Measurements from ENCODE around the gene PEAK1.

Gene PEAK1

DNA sequence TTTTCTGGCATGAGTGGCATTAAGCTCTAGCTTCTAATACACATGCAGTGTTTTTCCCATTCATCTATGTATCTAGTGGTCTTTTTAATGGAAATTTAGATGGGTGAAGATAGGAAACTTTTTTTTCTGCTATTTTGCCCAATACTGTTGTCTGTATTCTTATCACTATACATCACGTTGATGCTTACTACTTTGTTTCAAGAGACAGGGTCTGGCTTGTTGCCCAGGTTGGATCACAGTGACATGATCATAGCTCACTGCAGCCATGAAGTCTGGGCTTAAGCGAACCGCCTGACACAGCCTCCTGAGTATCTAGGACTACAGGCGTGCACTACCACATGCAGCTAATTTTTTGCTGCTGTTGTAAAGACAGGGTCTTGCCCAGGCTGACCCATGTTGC is 84.6 kb downstream of the PEAK1 start:
- in situ Hi-C loops (cut with HindIII; ENCODE audit: low pct_ligation_motif_present, low pct_unique_long_range_greater_than_20kb, low sequenced_read_pairs): no loop called here
- DNase-seq: no peak

GRCh38 chr15:77333166-77333565 is 86.7 kb downstream of the PEAK1 start:
- in situ Hi-C loops (cut with HindIII; ENCODE audit: low pct_ligation_motif_present, low pct_unique_long_range_greater_than_20kb, low sequenced_read_pairs): no loop called here

GRCh38 chr15:77329202-77329601 is 90.7 kb downstream of the PEAK1 start:
- in situ Hi-C loops (cut with HindIII; ENCODE audit: low pct_ligation_motif_present, low pct_unique_long_range_greater_than_20kb, low sequenced_read_pairs): no loop called here
- no peak for DNase-seq

More at GRCh38 chr15:77333166-77333565, 86.7 kb downstream of the PEAK1 start:
- no peak for DNase-seq

DNA sequence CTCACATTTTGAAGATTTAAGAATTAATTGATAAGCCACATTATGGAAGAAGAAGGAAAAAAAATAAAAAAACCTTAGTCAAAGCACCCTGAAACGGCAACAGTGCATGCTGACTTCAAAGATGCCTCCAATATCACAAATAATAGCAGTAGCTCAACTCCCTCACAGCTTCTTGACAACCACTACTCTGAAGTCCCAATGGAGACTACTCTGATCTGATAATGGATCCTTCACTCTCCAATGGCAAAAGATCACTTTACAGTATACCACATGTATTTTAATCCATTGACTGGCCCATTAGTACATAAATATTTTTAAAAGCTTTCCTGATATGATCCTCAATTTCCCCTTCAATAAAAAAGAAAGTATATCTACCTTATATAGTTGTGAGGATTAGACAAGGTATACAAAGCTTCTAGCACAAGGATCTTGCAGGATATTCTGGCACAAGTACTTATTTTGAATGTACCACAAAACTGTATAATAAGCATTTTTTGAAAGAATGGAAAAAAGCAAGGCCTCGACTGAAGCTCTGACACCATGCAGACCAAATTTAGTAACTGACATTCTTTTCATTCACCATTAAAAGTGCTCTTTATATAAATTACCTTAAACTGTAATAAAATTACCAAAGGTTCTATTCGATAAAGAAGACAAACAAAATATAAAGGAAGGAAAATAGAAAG is 91.9 kb downstream of the PEAK1 start:
- DNase-seq: no peak
- in situ Hi-C loops (cut with HindIII; ENCODE audit: low pct_ligation_motif_present, low pct_unique_long_range_greater_than_20kb, low sequenced_read_pairs): no loop called here

DNA sequence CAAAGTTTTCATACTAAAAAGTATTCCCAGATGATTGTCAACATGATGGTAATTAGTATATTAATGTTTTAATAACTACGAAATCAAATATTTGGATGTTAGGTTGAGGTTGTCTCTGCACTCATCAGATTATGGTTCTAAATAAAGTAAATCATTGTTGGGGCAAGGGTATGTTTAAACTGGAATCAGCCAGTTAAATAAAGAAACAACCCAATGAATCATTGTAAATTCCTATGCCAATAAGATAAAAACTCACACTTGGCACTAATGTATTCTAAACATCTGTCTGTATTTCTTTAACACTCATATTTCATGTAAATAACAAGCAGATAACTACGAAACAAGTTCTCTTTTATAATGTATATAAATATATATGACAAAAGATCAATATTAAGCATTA is 92.7 kb downstream of the PEAK1 start:
- no peak for DNase-seq
- in situ Hi-C loops (cut with HindIII; ENCODE audit: low pct_ligation_motif_present, low pct_unique_long_range_greater_than_20kb, low sequenced_read_pairs): no loop called here

DNA sequence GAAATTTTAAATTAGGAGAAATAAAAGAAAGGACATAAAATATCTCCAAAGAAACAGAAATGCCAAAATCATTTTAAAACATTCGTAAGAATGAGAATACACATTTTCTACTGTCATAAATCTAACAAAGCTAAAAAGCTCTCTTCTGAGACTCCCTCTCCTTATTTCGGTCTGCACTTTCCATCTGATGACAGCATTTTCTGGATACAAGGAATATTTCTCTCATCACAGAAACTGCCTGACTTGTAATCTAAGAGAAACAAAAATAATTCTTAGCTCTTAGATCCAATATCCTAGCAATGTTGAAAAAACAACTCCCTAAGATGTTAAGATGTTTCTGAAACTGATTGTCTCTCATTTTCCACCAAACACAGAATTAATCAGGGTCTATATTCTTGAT is 93.5 kb downstream of the PEAK1 start:
- in situ Hi-C loops (cut with HindIII; ENCODE audit: low pct_ligation_motif_present, low pct_unique_long_range_greater_than_20kb, low sequenced_read_pairs): no loop called here
- no peak for DNase-seq

GRCh38 chr15:77312523-77312922 is 107.4 kb downstream of the PEAK1 start:
- no peak for DNase-seq
- in situ Hi-C loops (cut with HindIII; ENCODE audit: low pct_ligation_motif_present, low pct_unique_long_range_greater_than_20kb, low sequenced_read_pairs): no loop called here

- in situ Hi-C loops (cut with HindIII; ENCODE audit: low pct_ligation_motif_present, low pct_unique_long_range_greater_than_20kb, low sequenced_read_pairs): no loop called here
- no peak for DNase-seq
Observed at GRCh38 chr15:77311618-77312398, 108.1 kb downstream of the PEAK1 start.

DNA sequence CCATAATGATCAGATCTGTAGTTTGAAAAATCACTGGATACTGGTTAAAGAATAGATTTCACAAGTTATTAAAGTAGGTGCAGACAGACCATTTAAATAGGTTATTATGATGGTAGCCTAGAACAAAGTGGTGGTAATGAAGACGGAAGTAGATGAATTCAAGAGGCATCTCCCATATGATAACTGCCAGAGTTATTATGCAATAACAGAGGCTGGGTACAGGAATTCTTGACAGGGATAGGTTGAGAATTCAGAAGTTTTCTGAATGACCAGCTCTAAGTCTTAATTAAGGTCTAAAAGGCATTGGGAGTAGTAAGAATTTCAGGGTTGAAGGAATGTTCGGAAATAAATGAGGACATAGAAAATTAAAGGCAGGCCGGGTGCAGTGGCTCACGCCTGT is 108.9 kb downstream of the PEAK1 start:
- DNase-seq: no peak
- in situ Hi-C loops (cut with HindIII; ENCODE audit: low pct_ligation_motif_present, low pct_unique_long_range_greater_than_20kb, low sequenced_read_pairs): no loop called here

DNA sequence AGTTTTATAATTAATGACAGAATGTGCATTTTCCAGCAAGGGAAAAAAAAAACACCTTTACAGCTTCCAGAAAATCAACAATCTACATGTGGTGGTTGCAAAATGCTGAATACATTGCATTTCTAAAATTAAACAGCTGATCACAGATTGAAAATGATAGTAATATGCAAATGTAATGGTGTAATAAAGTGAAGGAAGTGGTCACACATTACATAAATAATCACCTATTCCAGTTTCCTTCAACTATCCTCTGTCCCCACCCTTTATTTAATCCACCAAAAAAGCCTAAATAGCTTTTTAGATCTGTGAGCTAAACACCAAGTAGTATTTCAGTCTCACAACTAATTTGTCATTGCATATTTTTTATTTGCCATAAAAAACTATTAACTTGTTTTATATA is 110.5 kb downstream of the PEAK1 start:
- no peak for DNase-seq
- in situ Hi-C loops (cut with HindIII; ENCODE audit: low pct_ligation_motif_present, low pct_unique_long_range_greater_than_20kb, low sequenced_read_pairs): no loop called here

DNA sequence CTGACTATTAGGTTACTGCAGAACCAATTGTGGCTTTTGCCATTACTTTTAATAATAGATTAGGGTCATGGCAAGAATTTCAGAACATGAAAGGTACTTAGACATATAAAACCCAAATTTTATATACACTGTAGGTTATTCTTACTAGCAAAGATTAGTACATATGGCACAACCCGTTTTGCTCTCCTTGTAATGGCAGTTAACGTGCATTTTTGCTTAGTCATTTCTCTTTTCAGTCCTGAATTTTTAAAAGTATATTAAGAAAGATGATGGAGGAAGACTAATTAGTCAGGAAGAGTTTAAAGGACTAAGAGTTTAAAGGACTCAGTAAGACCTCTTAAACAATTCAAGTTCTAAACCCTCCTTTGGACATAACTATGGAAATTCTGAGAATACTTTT is 114.0 kb downstream of the PEAK1 start:
- DNase-seq: no peak
- in situ Hi-C loops (cut with HindIII; ENCODE audit: low pct_ligation_motif_present, low pct_unique_long_range_greater_than_20kb, low sequenced_read_pairs): no loop called here

DNA sequence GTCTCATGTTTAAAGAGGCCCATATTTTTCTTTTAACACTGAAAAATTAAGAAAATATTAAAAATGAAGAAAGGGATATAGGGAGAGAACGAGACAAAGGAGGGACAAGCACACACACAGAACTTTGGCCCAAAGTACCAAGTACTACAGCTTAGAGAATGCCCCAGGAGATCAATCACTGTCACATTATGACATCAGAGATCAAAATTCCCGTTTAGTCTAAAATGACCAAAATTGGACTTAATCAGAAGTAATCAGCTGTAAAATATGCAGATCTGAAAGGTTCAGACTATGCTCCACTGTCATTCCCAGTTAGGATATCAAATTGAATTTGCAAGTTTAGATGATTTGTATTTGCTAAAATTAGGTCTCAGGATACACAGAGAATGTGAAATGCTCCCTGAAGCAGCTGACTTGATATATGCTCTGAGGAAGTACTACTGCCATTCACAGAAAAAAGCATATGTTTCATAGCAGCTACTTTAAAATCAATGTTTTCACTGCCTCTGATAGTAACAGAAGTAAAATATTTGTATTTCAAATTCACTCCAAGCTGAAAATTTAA is 123.0 kb downstream of the PEAK1 start:
- no peak for DNase-seq
- in situ Hi-C loops (cut with HindIII; ENCODE audit: low pct_ligation_motif_present, low pct_unique_long_range_greater_than_20kb, low sequenced_read_pairs): no loop called here

- no peak for DNase-seq
- in situ Hi-C loops (cut with HindIII; ENCODE audit: low pct_ligation_motif_present, low pct_unique_long_range_greater_than_20kb, low sequenced_read_pairs): no loop called here
Observed at GRCh38 chr15:77295446-77295845, 124.5 kb downstream of the PEAK1 start.

GRCh38 chr15:77292969-77293558 is 126.8 kb downstream of the PEAK1 start:
- in situ Hi-C loops (cut with HindIII; ENCODE audit: low pct_ligation_motif_present, low pct_unique_long_range_greater_than_20kb, low sequenced_read_pairs): no loop called here
- DNase-seq: no peak

DNA sequence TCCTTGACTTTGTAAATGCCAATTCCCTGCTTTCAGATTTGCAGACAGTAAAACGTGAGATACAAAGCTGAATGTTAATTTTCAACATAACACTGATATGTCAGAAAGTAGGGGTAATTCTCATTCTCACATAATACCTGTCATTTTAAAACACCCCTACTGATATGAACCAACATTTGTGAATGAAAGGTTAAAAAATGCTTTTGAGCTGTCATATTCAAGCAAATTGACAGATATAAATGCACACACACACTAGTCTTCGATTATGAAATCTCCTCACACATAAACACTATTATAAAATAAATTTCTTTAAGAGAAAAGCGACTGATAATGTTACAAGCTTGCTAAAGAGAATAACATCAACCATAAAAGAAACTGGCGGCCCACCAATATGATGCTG is 128.8 kb downstream of the PEAK1 start:
- no peak for DNase-seq
- in situ Hi-C loops (cut with HindIII; ENCODE audit: low pct_ligation_motif_present, low pct_unique_long_range_greater_than_20kb, low sequenced_read_pairs): no loop called here

DNA sequence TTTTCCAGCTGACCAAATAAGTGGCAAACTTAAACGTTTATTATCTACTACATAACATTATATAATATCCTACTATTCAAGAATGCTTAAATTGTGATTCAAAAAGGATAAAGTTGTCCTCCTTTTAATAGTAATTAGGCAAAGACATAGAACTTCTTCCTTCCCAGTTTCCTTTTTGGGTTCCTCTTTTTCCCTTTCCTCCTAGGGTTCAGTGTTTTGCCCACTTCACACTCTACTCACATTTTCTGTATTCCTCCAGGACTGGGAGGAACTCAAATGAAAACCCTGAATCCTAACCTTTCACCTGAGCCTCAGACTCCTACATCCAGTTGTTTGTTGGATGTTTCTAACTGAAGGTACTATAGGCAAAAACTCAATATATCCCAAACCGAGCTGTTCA is 132.5 kb downstream of the PEAK1 start:
- in situ Hi-C loops (cut with HindIII; ENCODE audit: low pct_ligation_motif_present, low pct_unique_long_range_greater_than_20kb, low sequenced_read_pairs): no loop called here
- DNase-seq: no peak

DNA sequence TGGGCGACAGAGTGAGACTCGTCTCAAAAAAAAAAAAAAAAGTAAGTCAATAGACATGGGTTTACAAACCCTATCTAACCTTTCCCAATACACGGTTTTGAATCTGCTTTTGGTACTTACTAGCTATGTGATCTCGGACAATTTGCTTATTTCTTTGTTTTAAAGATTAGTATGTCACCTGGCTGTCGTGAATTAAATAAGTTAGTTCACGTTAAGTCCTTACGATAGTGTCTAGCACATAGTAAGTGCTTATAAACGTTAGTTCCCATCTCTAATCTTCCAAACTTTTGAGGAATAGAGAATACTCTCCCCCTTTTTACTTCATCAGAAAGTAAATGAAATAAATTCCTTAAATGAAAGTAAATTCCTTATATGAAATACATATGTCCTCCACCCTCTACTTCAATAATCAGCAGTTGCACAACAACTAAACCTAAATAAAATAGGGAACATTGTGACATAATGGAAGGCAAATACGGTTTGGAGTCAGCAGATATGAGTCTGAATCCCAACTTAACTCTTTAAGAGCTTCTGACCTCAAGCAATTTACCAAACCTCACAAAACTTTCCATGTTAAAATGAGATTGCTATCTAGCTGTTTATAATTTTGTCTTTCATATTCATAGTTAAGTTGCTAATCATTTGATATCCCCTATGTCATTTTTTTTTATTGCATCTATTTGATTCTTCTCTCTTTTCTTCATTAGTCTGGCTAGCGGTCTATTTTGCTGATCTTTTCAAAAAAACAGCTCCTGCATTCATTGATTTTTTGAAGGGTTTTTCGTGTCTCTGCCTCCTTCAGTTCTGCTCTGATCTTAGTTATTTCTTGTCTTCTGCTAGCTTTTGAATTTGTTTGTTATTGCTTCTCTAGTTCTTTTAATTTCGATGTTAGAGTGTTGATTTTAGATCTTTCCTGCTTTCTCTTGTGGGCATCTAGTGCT is 134.6 kb downstream of the PEAK1 start:
- in situ Hi-C loops (cut with HindIII; ENCODE audit: low pct_ligation_motif_present, low pct_unique_long_range_greater_than_20kb, low sequenced_read_pairs): no loop called here
- DNase-seq: no peak

DNA sequence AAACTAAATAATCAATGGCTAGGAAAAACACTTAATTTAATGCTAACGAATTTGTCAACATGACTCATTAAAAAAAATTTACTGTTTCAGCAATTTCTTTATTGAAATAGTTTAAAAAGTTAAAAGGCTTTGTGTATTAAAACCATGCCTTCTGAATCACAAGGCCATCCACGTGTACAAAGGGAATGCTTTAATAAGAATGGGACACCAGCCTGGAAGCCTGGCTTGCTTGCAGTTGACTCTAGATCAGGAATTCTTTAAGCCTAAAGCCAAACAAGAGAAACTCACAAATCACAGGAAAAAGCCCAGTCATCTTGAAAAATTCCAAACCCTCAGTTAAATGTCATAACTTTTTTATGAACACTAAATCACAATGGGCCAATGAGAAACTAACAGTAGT is 137.6 kb downstream of the PEAK1 start:
- in situ Hi-C loops (cut with HindIII; ENCODE audit: low pct_ligation_motif_present, low pct_unique_long_range_greater_than_20kb, low sequenced_read_pairs): no loop called here
- DNase-seq: no peak

DNA sequence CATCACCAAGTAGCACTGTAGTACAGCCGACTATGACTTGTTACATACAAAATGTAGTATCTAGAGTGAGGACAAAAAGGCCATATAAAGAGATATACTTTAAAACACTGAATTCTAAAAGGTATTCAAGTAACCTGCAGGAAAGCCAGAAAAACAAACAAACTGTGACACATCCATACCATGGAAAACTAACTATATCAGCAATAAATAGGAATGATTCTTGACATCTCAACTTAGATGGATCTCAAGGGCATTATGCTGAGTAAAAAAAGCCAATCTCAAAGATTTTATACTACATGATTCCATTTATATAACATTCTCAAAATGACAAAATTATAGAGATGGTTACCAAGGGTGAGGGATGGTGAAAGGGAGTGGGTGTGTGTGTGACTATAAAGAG is 143.0 kb downstream of the PEAK1 start:
- no peak for DNase-seq
- in situ Hi-C loops (cut with HindIII; ENCODE audit: low pct_ligation_motif_present, low pct_unique_long_range_greater_than_20kb, low sequenced_read_pairs): no loop called here

All from ACHN (cell line).